GM10248 (cell line): ENCODE measurements around the gene MYOM3.

Experiments
- CTCF ChIA-PET: fragments of 300-600 bp; sonication (Branson Sonifier 250); formaldehyde crosslinking; extraction: SDS; loops from one replicate; lab custom pipeline; 2021; ENCODE audit warnings: antibody characterized with exemption; lab: Yijun Ruan, JAX
- POLR2A ChIA-PET: fragments of 350-650 bp; sonication (Branson Sonifier 250); formaldehyde crosslinking; extraction: SDS; loops from one replicate; lab custom pipeline; 2020; ENCODE audit warnings: antibody characterized with exemption; lab: Yijun Ruan, JAX
- DNase-seq: peaks from one replicate; pipeline ENCODE4 v3.0.0; 2012; ENCODE audit errors: extremely low spot score
- CTCF ChIP-seq: IDR thresholded peaks from 2 replicates; pipeline ENCODE4 v1.5.1; 2012; ENCODE audit warnings: mild to moderate bottlenecking, low read depth; ENCODE audit errors: extremely low read depth, missing control alignments, control extremely low read depth

Gene MYOM3

GRCh38 chr1:24149866-24150233 lies 37.9 kb upstream of the MYOM3 start:
- no peak for DNase-seq
- POLR2A ChIA-PET = no interaction called here

GRCh38 chr1:24147816-24148215 lies 35.9 kb upstream of the MYOM3 start:
- TF ChIP-seq CTCF = no peak
- CTCF ChIA-PET = interaction anchor here (1.0 to 2.1 kb wide), 6 partner anchors 9 to 245 kb away, joined by 3 to 11 read pairs (median 4); no protein-coding TSS in a partner anchor
- POLR2A ChIA-PET = interaction anchor here (0.6 kb wide), 1 partner anchor 1037 kb away, joined by 3 read pairs; no protein-coding TSS in a partner anchor
- DNase-seq = no peak

More at GRCh38 chr1:24149866-24150233, 37.9 kb upstream of the MYOM3 start:
- CTCF ChIA-PET = interaction anchor here (0.6 to 7.8 kb wide), 66 partner anchors 9 to 741 kb away, joined by 3 to 136 read pairs (median 4); partner anchors contain the start of genes IFNLR1, NIPAL3 and STPG1
- TF ChIP-seq CTCF = no peak

- POLR2A ChIA-PET = interaction anchor here (0.6 kb wide), 1 partner anchor 56 kb away, joined by 3 read pairs; no protein-coding TSS in a partner anchor
- TF ChIP-seq CTCF = no peak
- no peak for DNase-seq
- CTCF ChIA-PET = interaction anchor here (1.3 to 2.1 kb wide), 3 partner anchors 55 to 246 kb away, joined by 3 to 11 read pairs (median 4); no protein-coding TSS in a partner anchor
These were observed 35.3 kb upstream of the MYOM3 start for GRCh38 chr1:24147194-24147593.

- no peak for DNase-seq
- ChIA-PET POLR2A (no interaction called here), CTCF (interaction anchor here (1.2 to 5.4 kb wide), 5 partner anchors 7 to 250 kb away, joined by 3 to 37 read pairs (median 3); no protein-coding TSS in a partner anchor)
- no peak for TF ChIP-seq CTCF
These were observed 30.9 kb upstream of the MYOM3 start, which contains the start of gene IL22RA1 for GRCh38 chr1:24142546-24143534. Gene IL22RA1 (minus strand): TSS chr1:24143140. CDS start chr1:24143082, 58 bp downstream.

- ChIA-PET POLR2A (no interaction called here), CTCF (interaction anchor here (5.4 kb wide), 1 partner anchor 9 kb away, joined by 37 read pairs; no protein-coding TSS in a partner anchor)
- no peak for DNase-seq
- TF ChIP-seq CTCF = no peak
These were observed 29.5 kb upstream of the MYOM3 start for GRCh38 chr1:24141311-24141997.

- TF ChIP-seq CTCF = no peak
- ChIA-PET POLR2A (no interaction called here), CTCF (interaction anchor here (5.4 kb wide), 1 partner anchor 9 kb away, joined by 37 read pairs; no protein-coding TSS in a partner anchor)
- no peak for DNase-seq
These were observed 28.8 kb upstream of the MYOM3 start for GRCh38 chr1:24140741-24141181.
